ENCODE results near the gene RECQL5. TPM values are rescaled to one million over a fixed set of nuclear protein-coding genes. Genes with fewer than 3 reads are reported as not detected.

RECQL5 gene
- total and polyA plus RNA-seq, 2 of the 8 experiments (the other 6 are each of a cell fraction or from before 2014, with no cell fraction given): 15.1 to 41.1 TPM

DNA sequence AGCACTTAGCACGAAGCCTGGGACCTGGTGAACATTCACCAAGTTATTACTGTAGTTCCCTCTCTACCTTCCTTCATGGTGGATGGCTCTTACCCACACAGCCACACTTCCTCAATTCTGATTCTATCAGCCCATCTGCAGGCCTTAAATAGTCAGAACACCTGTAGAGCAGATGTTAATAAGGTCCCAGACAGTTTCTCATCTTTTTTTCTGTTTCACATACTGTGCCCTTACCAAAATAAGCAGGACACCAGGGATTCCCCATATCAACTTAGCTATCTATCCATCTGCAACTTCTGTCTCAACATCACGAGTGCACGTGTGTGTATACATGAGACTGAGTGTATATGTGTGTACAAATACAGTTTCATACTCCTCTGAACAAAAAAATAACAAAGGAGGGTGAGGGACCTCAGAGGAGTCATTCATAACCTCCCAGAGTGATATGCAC, 2.8 kb downstream of the RECQL5 start (continued):
- TF ChIP-seq, protein P1, sequence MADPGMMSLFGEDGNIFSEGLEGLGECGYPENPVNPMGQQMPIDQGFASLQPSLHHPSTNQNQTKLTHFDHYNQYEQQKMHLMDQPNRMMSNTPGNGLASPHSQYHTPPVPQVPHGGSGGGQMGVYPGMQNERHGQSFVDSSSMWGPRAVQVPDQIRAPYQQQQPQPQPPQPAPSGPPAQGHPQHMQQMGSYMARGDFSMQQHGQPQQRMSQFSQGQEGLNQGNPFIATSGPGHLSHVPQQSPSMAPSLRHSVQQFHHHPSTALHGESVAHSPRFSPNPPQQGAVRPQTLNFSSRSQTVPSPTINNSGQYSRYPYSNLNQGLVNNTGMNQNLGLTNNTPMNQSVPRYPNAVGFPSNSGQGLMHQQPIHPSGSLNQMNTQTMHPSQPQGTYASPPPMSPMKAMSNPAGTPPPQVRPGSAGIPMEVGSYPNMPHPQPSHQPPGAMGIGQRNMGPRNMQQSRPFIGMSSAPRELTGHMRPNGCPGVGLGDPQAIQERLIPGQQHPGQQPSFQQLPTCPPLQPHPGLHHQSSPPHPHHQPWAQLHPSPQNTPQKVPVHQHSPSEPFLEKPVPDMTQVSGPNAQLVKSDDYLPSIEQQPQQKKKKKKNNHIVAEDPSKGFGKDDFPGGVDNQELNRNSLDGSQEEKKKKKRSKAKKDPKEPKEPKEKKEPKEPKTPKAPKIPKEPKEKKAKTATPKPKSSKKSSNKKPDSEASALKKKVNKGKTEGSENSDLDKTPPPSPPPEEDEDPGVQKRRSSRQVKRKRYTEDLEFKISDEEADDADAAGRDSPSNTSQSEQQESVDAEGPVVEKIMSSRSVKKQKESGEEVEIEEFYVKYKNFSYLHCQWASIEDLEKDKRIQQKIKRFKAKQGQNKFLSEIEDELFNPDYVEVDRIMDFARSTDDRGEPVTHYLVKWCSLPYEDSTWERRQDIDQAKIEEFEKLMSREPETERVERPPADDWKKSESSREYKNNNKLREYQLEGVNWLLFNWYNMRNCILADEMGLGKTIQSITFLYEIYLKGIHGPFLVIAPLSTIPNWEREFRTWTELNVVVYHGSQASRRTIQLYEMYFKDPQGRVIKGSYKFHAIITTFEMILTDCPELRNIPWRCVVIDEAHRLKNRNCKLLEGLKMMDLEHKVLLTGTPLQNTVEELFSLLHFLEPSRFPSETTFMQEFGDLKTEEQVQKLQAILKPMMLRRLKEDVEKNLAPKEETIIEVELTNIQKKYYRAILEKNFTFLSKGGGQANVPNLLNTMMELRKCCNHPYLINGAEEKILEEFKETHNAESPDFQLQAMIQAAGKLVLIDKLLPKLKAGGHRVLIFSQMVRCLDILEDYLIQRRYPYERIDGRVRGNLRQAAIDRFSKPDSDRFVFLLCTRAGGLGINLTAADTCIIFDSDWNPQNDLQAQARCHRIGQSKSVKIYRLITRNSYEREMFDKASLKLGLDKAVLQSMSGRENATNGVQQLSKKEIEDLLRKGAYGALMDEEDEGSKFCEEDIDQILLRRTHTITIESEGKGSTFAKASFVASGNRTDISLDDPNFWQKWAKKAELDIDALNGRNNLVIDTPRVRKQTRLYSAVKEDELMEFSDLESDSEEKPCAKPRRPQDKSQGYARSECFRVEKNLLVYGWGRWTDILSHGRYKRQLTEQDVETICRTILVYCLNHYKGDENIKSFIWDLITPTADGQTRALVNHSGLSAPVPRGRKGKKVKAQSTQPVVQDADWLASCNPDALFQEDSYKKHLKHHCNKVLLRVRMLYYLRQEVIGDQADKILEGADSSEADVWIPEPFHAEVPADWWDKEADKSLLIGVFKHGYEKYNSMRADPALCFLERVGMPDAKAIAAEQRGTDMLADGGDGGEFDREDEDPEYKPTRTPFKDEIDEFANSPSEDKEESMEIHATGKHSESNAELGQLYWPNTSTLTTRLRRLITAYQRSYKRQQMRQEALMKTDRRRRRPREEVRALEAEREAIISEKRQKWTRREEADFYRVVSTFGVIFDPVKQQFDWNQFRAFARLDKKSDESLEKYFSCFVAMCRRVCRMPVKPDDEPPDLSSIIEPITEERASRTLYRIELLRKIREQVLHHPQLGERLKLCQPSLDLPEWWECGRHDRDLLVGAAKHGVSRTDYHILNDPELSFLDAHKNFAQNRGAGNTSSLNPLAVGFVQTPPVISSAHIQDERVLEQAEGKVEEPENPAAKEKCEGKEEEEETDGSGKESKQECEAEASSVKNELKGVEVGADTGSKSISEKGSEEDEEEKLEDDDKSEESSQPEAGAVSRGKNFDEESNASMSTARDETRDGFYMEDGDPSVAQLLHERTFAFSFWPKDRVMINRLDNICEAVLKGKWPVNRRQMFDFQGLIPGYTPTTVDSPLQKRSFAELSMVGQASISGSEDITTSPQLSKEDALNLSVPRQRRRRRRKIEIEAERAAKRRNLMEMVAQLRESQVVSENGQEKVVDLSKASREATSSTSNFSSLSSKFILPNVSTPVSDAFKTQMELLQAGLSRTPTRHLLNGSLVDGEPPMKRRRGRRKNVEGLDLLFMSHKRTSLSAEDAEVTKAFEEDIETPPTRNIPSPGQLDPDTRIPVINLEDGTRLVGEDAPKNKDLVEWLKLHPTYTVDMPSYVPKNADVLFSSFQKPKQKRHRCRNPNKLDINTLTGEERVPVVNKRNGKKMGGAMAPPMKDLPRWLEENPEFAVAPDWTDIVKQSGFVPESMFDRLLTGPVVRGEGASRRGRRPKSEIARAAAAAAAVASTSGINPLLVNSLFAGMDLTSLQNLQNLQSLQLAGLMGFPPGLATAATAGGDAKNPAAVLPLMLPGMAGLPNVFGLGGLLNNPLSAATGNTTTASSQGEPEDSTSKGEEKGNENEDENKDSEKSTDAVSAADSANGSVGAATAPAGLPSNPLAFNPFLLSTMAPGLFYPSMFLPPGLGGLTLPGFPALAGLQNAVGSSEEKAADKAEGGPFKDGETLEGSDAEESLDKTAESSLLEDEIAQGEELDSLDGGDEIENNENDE (IDR thresholded peaks at IDR 0.05; ENCODE audit: insufficient replicate concordance, low read length): no peak
- no peak for TF ChIP-seq BACH1 (IDR thresholded peaks at IDR 0.05; ENCODE audit: low read length)

Measured in H1 (cell line).